ENCODE results near the gene SLC34A3.

The SLC34A3 gene

DNA sequence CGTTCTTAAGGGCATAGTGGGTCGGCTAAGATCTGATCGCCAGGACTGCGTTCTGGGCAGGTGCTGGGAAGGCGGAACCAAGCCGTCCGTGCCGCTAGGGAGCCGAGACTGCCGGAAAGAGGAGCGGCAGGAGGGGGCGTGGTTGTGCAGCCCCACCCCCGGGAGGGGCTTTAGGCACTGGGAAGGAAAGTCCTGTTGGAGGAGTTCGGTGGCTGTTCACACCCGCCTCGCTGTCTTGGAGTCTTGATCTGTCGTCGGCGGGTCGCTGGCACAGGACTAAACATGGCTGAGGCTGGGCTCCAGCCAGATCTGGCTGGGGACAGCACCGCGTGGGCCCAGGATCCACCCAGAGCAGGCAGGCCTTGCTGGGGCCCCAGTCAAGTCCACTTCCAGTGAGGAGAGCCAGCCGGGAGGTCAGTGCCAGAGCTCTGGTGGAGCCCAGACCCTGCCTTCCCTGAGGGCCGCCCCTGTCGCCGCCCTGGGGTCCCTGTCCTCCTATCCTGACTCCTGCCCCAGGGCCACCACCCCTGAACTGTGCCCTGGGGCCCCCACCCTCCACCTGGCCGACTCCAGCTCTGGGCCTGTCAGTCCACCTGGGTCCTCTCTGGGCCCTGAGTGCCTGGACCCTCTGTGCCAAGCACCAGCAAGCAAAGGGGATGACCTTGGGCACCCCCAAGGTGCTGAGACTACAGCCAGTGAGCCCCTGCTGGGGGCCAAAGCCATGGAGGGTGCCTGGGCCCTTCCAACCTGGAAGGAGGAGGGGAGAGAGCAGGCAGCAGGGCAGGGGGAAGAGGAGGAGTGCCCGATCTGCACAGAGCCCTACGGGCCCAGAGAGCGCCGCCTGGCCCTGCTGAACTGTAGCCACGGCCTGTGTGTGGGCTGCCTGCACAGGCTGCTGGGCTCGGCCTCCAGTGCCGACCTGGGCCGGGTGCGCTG is 13.2 kb upstream of the SLC34A3 start:
- TF ChIP-seq, protein P1, sequence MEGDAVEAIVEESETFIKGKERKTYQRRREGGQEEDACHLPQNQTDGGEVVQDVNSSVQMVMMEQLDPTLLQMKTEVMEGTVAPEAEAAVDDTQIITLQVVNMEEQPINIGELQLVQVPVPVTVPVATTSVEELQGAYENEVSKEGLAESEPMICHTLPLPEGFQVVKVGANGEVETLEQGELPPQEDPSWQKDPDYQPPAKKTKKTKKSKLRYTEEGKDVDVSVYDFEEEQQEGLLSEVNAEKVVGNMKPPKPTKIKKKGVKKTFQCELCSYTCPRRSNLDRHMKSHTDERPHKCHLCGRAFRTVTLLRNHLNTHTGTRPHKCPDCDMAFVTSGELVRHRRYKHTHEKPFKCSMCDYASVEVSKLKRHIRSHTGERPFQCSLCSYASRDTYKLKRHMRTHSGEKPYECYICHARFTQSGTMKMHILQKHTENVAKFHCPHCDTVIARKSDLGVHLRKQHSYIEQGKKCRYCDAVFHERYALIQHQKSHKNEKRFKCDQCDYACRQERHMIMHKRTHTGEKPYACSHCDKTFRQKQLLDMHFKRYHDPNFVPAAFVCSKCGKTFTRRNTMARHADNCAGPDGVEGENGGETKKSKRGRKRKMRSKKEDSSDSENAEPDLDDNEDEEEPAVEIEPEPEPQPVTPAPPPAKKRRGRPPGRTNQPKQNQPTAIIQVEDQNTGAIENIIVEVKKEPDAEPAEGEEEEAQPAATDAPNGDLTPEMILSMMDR (IDR thresholded peaks at IDR 0.05; ENCODE audit: insufficient read depth, low read depth, low read length, missing control alignments) = peak; percentile 21
- peak; percentile 87 for DNase-seq (ENCODE audit: low read depth)
- H3K4me3 ChIP-seq (ENCODE audit: low read length) = peak overlapping the region; percentile 45

DNA sequence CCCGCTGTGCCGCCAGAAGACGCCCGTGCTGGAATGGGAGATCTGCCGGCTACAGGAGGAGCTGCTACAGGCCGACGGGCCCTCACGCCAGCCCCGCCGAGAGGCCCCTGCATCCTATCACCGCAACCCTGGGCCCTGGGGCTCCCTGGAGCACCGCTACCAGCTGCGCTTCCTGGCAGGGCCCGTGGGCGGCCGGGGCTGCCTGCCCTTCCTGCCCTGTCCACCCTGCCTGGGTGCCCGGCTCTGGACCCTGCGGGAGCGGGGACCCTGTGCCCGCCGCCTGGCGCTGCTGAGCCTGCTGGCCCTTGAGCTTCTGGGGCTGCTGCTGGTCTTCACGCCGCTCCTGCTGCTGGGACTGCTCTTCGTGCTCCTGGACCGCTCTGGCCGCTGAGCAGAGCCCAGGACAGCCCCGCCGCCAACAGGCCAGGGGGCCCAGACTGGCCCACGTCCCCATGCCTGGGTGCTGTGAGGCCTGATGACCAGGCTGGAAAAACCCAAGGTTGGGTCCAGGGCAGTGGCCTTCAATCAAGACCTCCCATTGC is 12.4 kb upstream of the SLC34A3 start:
- no peak overlapping the region for H3K4me3 ChIP-seq (ENCODE audit: low read length)
- TF ChIP-seq, protein P1 (IDR thresholded peaks at IDR 0.05; ENCODE audit: insufficient read depth, low read depth, low read length, missing control alignments) = no peak
- DNase-seq (ENCODE audit: low read depth) = no peak

DNA sequence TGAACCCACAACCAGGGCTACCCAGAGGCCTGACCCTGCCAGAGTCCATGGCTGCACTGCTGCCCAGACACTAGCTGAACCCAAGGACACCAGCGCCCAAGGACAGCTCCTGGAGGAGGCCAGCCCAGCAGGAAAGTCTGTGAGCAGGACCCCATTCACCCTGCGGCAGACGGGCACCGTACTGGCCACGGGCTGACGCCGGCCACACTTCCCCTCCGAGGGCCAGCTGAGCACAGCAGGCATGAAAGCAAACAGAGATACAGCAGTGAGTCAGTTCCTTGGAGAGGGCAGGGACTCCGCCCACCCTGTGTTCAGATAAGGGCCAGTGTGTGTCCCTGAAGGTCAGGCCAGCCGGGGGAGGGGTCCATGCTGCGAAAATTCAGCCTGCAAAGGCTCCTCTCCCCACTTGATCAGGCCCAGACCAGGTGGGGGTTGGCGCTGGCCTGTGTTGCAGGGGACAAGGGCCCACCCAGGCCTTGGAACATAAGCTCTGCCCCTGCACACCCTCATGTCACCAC is 11.9 kb upstream of the SLC34A3 start:
- DNase-seq (ENCODE audit: low read depth) = peak; percentile 36
- TF ChIP-seq, protein P1 (IDR thresholded peaks at IDR 0.05; ENCODE audit: insufficient read depth, low read depth, low read length, missing control alignments) = no peak
- no peak overlapping the region for H3K4me3 ChIP-seq (ENCODE audit: low read length)

DNA sequence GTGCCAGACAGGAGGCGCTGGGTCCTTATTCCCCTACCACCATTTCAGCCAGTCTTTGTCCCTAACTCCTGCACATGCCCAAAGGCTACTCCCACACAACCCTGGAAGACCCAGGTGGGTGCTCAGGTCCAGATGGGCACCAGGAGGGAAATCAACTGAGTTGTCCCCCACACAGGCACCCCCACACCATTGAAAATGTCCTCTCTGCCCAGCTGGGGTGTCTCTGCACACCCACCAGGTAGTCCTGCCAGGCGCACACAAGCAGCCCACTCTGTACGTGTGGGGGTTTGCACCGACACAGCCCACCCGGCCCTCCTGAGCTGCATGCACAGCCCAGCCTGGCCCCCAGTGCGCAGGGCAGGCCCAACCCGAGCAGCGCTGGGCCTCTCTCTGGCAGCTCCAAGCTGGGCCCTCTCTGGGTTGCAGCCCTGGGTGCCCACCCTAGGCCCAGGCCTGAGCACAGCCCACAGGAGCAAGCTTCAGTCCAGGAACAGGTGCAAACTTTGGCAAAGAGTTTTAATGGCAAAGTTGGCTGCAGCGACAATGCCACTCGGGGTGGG is 10.9 kb upstream of the SLC34A3 start:
- no peak overlapping the region for H3K4me3 ChIP-seq (ENCODE audit: low read length)
- TF ChIP-seq, protein P1 (IDR thresholded peaks at IDR 0.05; ENCODE audit: insufficient read depth, low read depth, low read length, missing control alignments) = no peak
- DNase-seq (ENCODE audit: low read depth) = no peak

DNA sequence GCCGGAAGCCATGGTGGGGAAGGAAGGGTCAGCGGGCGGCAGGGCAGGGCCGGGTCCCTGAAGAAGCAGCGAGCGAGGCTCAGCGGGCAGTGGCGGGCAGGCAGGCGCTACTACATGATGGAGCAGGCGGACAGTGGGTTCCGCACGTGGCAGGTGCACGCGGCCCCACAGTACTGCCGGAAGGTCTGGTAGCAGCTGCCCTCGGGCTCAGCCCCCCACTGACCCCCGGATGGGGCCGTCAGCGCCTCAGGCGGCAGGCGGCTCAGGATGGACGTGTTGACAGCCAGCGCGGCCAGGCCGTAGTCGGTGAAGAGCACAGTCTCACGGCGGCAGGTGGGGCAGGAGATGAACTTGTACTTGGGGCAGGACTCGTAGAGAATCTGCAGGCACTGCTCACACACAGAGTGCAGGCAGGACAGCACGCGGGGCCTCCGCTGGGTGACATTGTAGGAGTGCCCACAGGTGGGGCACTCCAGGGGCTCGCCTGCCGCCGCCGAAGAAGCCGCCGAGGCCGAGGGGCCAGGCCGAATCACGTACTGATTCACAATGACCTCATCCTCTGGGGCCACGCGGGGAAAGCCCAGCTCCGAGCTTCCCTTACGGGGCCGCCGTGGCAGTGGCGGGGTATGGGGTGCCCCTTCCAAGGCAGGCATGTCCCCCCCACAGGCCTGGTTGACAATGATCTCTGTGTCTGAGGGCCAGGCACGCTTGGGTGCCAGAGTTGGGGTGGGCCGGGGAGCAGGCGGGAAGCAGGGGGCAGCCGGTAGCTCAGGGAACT is 10.2 kb upstream of the SLC34A3 start:
- TF ChIP-seq, protein P1 (IDR thresholded peaks at IDR 0.05; ENCODE audit: insufficient read depth, low read depth, low read length, missing control alignments) = no peak
- DNase-seq (ENCODE audit: low read depth) = no peak
- no peak overlapping the region for H3K4me3 ChIP-seq (ENCODE audit: low read length)

DNA sequence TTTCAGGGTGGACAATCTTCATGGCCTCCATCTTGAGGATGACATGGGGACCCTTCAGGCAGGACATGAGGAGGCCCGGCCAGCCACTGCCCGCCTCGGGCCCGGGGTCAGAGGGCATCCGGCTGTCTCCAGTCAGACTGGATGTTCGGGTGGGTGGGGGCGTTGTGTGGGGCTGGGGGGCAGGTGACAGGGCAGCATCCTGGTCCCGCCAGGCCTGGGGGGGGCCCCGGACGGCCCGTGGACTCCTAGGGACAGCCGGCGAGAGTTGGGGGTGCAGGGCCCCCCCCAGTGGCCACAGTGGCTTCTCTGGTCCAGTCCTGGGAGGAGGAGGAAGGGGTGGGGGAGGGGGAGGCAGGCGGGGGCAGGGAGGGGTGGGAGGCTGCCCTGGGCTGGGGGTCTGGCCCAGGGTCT is 9.6 kb upstream of the SLC34A3 start:
- TF ChIP-seq, protein P1 (IDR thresholded peaks at IDR 0.05; ENCODE audit: insufficient read depth, low read depth, low read length, missing control alignments) = no peak
- no peak overlapping the region for H3K4me3 ChIP-seq (ENCODE audit: low read length)
- DNase-seq (ENCODE audit: low read depth) = no peak
